ENCODE data around the gene STX10. TPM values are rescaled to one million over a fixed set of nuclear protein-coding genes. Genes with fewer than 3 reads are reported as not detected.

STX10 gene
- total RNA-seq, 4 donors from 2014 or later: 50.2 to 62.6 (median 56.6) TPM

DNA sequence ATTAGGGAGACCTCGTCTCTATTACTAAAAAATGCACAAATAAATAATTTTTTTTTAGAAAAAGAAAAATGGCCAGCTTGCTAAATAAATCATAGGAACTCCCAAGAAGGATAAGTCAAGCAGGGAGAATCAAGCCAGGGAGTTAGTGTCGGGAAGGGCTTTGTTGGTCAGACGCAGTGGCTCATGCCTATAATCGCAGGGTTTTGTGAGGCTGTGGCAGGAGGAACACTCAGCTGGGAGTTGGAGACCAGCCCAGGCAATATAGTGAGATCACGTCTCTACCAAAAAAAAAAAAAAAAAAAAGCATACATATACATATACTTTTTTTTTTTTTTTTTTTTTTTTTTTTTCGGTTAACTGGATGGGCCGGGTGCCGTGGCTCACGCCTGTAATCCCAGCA is 23.1 kb downstream of the STX10 start:
- TF ChIP-seq, protein P1, sequence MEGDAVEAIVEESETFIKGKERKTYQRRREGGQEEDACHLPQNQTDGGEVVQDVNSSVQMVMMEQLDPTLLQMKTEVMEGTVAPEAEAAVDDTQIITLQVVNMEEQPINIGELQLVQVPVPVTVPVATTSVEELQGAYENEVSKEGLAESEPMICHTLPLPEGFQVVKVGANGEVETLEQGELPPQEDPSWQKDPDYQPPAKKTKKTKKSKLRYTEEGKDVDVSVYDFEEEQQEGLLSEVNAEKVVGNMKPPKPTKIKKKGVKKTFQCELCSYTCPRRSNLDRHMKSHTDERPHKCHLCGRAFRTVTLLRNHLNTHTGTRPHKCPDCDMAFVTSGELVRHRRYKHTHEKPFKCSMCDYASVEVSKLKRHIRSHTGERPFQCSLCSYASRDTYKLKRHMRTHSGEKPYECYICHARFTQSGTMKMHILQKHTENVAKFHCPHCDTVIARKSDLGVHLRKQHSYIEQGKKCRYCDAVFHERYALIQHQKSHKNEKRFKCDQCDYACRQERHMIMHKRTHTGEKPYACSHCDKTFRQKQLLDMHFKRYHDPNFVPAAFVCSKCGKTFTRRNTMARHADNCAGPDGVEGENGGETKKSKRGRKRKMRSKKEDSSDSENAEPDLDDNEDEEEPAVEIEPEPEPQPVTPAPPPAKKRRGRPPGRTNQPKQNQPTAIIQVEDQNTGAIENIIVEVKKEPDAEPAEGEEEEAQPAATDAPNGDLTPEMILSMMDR (IDR thresholded peaks at IDR 0.05): no peak
- no peak for TF ChIP-seq POLR2A (IDR thresholded peaks at IDR 0.05; ENCODE audit: low read depth)
- TF ChIP-seq EP300 (IDR thresholded peaks at IDR 0.05): no peak
- no peak for TF ChIP-seq POLR2AphosphoS5 (IDR thresholded peaks at IDR 0.05)
- Histone ChIP-seq H3K4me3 (no peak overlapping the region), H3K9me3 (no peaks in the 10 kb centered on the region), H3K36me3 (peaks cover 0 to 14% (median 6%) of the 10 kb centered on the region in 4 donors), H3K4me1 (peaks cover 0 to 10% (median 2%) of the 10 kb centered on the region in 4 donors), H3K27me3 (no peaks in the 10 kb centered on the region), H3K27ac (replicated peaks in 1 of 4) (no peak overlapping the region)
- intact Hi-C loops (cut with DNase I): no loop called here
- 86% methylated on average over 8 of the region's 9 CpGs for whole genome bisulfite sequencing
- DNase-seq (ENCODE audit: extremely low spot score): no peak

DNA sequence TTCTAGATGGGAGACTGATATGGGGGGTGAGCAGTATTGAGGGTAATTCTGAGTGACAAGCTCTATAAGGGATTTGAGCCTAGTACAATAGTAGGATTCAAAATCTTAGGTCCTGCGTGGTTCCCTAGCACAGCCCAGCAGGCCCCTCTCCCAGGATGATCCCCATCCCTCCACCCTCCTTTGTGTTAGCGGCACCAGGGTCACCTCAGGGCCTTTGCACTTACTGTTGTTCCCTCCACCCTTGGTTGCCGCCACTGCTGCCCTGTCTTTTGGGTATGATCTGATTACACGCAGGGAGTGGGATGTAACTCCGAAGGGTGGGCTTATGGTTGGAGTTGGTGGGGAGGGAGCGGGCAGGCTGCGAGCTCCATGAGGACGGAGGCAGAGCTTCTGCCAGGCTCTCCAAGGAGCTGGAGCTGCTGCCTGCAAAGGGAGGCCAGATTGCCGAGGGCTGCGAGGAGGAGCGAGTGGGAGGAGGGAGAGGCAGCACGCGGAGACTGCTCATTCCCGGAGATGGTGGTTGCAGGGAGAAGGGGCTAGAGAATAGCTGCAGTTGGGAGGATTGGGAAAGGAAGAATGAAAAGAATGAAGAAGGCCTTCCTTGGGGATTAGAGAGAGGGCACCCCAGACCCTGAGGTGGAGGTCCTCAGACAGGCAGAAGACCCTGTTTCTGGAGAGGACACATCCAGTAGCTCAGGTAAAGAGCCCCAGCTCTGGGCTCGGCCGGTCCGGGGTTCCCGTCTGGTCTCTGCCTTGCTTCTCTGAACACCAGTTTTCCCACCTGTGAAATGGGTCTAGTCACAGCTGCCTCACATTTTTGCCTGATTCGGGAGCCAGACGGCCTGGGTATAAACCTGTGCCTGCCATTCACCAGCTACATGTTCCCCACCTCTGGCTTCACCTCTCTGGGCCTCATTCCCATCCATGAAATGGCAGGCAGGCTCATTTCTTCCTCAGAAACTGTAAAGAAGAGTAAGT is 26.9 kb downstream of the STX10 start:
- TF ChIP-seq EP300 (IDR thresholded peaks at IDR 0.05) (no peak), POLR2A (IDR thresholded peaks at IDR 0.05; ENCODE audit: low read depth) (no peak), POLR2AphosphoS5 (IDR thresholded peaks at IDR 0.05) (no peak)
- TF ChIP-seq, protein P1 (IDR thresholded peaks at IDR 0.05): no peak
- WGBS: 90% methylated on average over 20 of the region's 20 CpGs

DNA sequence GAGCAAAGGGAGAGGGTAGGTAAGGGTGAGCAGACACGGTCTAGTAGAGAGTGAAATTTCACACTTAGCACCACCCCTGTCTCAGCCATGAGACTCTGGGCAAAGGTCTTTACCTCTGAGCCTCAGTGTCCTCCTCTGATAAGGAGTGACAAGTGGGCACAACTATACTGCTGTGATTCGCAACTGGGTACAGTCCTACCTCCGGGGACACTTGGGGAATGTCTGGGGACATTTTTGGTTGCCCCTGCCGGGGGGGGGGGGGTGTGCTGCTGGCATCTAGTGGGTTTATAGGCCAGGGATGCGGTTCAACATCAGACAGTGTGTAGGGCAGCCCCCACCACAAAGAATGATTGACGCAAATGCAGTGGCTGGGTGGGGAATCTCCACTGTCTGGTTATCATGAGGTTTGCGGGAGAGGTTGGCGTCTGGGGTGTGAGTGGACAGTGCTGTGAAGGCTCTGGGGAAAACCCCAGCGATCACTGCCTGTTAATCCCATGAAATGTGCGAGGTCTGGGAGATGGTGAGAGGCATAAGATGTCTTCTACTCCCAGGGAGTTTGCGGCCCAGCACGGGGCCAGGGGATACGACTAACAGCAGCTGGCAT is 27.8 kb downstream of the STX10 start:
- H3K4me3 ChIP-seq: no peak overlapping the region
- H3K4me1 ChIP-seq: peaks cover 23 to 41% (median 36%) of the 10 kb centered on the region in 4 donors
- no peak overlapping the region for H3K27ac ChIP-seq (replicated peaks in 1 of 4)
- DNase-seq (ENCODE audit: extremely low spot score): no peak
- TF ChIP-seq POLR2A (IDR thresholded peaks at IDR 0.05; ENCODE audit: low read depth): no peak
- TF ChIP-seq, protein P1 (IDR thresholded peaks at IDR 0.05): no peak
- no peak for TF ChIP-seq EP300 (IDR thresholded peaks at IDR 0.05)
- TF ChIP-seq POLR2AphosphoS5 (IDR thresholded peaks at IDR 0.05): no peak
- intact Hi-C loops (cut with DNase I): no loop called here
- H3K9me3 ChIP-seq: no peaks in the 10 kb centered on the region
- peaks cover 0 to 20% (median 8%) of the 10 kb centered on the region in 4 donors for H3K36me3 ChIP-seq
- H3K27me3 ChIP-seq: no peaks in the 10 kb centered on the region
- 93% methylated on average over 13 of the region's 13 CpGs for WGBS

More for the DNA sequence above, 26.9 kb downstream of the STX10 start:
- Histone ChIP-seq H3K4me3 (no peak overlapping the region), H3K27me3 (no peaks in the 10 kb centered on the region), H3K36me3 (peaks cover 0 to 20% (median 8%) of the 10 kb centered on the region in 4 donors), H3K4me1 (peaks cover 20 to 42% (median 31%) of the 10 kb centered on the region in 4 donors), H3K27ac (replicated peaks in 1 of 4) (no peak overlapping the region), H3K9me3 (no peaks in the 10 kb centered on the region)
- intact Hi-C loops (cut with DNase I): no loop called here
- DNase-seq (ENCODE audit: extremely low spot score): no peak

DNA sequence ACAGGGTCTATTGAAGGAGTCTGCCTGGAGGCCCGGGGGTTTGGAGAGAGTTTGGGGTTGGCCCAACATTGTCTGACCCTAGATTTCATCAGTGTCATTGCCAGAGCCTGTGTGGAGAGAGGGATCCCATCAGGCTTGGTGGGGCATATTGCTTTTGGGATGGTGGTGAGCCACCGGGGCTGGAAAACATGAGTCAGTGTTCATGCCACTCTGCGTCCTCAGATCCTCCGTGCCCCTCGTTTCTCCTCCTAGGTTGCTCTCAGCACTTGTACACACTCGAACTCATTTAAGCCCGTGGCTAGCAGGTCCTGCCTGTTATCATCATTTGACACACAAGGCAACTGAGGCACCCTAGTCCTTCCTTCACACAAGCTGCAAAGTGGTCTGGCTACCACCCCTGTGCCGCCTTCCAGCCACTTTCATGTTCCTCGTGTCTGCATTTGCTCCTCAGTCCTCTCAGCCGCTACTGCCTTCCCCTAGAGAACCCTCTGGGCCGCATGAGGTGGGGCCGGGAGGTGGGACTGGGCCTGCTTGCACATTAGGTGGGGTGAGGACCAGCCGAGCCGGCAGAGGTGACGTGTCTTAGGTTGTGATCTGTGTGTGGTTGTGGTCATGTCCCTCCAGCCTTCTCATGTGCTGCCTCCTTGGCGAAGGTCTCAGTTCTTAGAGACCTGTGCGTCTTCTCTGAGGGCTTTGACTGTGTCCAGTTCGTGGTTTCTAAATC is 28.5 kb downstream of the STX10 start:
- Histone ChIP-seq H3K36me3 (peaks cover 0 to 20% (median 8%) of the 10 kb centered on the region in 4 donors), H3K4me3 (no peak overlapping the region), H3K27ac (replicated peaks in 1 of 4) (no peak overlapping the region), H3K4me1 (peaks cover 28 to 48% (median 43%) of the 10 kb centered on the region in 4 donors), H3K27me3 (no peaks in the 10 kb centered on the region), H3K9me3 (no peaks in the 10 kb centered on the region)
- 84% methylated on average over 17 of the region's 18 CpGs for WGBS
- no peak for DNase-seq (ENCODE audit: extremely low spot score)
- intact Hi-C loops (cut with DNase I): no loop called here
- TF ChIP-seq, protein P1 (IDR thresholded peaks at IDR 0.05): no peak
- TF ChIP-seq EP300 (IDR thresholded peaks at IDR 0.05): no peak

All from esophagus muscularis mucosa (tissue), 4 donors.